NCI-H1930 (cell line): ENCODE results near the gene PRR15L.
"Not testable (repeated sequence)": the region's sequence is repeated elsewhere in the genome, so short reads cannot be mapped to it uniquely, and the experiment has no call there.

Experiments used
- DNase-seq, 2 experiments: peaks; one replicate each; lab custom pipeline; 2025; lab: John Stamatoyannopoulos, UW

Gene PRR15L, protein sequence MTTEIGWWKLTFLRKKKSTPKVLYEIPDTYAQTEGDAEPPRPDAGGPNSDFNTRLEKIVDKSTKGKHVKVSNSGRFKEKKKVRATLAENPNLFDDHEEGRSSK

DNA sequence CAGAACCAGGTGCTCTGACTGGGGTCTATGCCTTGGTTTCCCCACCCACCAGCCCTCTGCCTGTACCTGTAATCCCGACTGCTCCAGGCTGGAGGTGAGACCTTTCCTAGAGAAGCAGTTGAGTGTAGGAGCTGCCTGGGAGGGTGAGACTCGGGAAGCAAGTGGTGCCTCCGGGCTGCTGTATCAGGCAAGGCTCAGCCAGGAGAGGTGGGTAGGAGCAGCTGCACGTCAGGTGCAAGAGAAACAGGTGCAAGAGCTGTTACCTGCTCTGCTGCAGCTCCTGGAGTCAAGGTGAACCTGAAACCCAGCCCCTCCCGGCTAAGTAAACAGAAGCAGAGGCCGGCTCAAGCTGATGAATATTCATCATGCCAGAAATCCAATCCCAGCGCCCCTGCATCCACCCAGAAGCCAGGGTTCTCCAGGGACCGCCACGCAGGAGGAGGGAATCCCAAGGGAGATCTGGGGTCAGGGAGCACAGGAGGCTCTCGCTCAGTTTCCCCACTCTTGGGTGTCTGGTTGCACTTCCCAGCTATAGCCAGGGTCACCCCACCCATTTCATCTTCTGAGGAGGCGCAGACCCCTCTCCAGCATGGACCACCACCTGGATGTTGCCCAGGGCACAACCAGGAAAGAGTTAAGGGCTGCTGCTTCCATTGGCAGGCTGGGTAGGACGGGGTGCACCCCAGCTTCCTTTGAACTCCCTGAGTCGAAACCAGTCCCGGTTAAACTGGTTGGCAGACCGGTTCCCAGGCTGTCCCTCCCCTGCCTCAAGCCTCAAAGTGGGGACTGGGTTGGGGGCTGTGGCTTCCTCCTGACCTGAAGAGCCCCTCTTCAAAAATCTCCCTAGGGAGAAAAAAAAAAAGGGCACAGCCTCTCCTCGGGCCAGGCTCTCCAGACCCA is at the start of gene PRR15L:
Gene PRR15L, minus strand, starts transcription at position 293 of the 900 bp plus-strand sequence. CDS start 4,649 bp downstream, outside the sequence.
- DNase-seq, result no peak

DNA sequence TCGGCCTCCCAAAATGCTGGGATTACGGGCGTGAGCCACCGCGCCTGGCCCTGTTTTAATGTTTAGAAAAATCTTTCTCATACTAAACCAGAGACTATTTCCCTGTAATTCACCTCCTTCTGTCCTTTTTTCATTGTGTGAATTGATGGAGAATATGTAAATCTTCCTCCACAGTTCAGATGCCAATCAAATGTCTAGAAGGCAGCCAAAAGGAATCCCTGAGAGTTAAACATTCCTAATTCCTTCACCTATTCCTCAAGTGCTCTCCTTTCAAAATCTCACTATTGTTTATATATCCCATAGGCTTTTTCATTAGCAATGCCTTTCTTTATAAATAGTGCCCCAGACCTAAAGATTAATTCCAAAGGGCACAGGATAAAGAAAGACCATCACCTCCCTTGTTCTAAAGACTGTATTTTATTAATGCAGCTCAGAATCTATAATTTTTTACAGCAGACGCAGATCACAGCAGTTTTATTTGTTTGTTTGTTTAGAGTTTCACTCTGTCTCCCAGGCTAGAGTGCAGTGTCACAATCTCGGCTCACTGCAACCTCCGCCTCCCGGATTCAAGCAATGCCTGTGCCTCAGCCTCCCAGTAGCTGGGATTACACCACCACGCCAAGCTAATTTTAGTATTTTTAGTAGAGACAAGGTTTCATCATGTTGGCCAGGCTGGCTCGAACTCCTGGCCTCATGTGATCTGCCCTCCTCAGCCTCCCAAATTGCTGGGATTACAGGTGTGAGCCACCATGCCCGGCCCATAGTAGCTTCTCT is 49.4 kb upstream of the PRR15L start:
- no peak for DNase-seq

DNA sequence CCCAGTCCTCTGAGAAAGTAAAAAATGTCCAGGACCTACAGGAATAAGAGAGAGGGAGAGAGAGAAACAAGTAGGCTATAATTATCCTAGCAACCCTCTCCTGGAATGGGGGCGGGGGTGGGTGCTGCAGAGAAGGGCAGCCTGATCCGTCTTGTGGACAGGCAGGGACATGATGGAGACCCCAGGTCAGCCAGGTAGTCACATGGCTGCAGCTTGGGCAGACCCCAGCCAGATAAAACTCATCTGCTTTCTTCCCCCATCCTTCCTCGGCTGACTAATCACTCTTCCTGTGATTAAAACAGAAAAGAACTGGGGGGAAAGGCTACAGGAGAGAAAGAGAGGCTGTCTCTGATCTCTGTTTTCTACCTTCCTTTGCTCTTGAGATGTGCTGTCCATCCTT is 47.3 kb upstream of the PRR15L start:
- DNase-seq, result no peak

DNA sequence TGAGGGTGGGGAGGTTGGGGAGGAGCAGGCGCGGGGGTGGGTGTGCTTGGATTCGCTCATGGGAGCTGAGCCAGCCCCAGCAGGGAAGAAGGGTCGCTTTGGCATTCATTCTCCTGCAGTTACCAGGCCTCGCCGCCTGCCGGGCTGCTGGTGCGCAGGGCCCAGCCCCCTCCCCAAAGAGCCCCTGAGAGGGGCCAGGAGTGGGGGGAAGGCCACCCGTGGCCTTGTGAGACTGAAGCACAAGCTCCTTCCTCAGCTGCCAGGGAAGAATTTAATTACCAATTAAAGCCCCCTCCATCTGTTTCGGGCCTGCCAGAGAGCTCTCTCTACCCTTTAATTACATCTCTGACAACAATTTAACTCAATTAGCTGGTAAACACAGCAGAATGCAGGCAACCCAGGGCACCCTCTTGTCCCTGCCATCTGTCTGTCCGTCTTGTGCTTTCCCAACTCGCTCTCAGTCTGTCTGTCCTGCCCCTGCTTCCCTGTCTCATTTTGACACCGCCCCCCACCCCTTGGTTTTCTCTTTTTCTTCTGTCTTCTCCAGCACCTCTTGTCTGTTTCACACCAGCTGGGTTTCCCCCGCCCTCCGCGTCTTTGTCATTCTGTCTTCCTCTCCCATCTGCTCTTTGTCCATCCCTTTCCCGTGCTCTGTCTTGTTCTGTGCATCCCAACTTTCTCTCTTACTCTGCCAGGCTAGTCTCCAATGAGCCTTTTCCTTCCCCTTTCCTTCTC is 45.9 kb upstream of the PRR15L start:
- peak; percentile 71 to 73 for DNase-seq

DNA sequence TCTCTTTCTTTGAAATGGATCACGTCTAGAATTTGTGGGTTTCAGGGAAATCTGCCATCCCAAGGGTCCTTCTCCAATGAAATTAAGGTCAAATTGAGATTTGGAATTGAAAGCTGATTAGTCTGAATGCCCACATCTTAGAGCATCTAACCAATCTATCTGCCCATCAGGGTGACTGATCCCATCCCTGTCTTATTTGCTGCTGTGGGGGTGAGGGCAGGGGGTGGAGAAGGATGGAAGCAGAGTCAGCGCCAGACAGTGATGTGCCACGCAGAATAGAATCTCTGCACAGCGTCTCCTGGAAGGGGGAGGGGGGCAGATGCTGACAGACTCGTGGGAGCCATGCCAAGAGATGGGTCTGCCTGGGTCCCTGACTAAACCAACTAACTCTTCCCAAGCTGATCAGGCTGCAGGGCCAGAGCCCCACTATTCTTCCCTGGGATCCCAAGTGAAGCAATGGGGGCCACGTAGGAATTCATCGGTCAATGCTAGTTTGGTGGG is 45.3 kb upstream of the PRR15L start:
- peak; percentile 60 for DNase-seq

DNA sequence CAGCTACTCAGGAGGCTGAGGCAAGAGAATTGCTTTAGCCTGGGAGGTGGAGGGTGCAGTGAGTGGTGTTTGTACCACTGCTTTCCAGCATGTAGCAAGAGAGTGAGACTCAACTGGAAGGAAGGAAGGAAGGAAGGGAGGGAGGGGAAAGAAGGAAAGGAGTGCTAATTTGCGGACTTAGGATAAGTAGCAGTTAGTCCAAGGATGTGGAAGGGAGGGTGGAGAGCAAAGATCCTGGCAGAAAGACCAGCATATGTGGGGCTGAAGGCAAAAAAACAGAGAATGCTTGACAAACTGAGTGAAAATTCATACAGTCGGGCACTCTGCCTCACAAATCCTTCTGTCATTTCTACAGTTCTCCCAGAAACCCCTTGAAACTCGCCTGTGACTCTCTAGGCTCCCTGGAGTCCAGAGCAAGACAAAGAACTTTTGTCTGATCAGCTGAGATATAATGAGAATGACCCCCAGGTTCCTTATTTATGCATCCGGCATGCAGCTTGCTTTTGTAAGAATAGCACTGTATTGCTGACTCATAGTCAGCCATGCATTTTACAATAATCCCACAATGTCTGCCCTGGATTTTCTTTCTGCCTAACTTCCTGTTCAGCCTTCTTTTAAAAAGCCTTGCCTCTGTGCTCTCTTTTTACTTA is 44.7 kb upstream of the PRR15L start:
- DNase-seq, result no peak

DNA sequence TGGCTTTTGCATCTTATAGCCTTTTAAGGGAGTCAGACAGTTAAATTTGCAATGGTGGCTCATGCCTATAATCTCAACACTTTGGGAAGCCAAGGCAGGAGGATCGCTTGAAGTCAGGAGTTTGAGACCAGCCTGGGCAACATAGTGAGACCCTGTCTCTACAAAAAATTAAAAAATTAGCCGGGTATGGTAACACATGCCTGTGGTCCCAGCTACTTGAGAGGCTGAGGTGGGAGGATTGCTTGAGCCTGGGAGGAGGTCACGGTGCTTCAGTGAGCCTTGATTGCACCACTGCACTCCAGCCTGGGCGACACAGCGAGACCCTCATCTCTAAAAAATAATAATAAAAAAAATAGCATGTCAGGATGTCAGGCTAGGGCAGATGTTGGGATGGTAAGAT is 44.0 kb upstream of the PRR15L start:
- not testable (repeated sequence) for DNase-seq

DNA sequence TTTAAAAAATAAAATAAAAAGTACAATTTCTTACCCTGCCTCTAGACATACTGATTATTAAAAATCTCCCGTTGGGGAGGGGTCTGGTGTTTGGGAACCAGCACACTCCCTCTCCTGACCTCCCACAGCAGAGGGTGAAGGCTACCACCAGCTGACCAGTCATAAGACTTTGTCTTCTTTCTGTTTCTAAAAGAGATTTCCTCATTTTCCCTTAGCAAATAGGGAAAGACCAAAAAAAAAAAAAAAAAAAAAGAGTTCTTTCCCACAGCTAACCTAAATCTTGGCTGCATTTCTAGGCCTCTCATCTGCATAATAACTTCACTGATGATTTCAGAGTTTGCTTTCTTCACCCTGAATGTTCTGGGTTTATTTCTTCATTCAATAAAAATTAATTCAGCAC is 43.5 kb upstream of the PRR15L start:
- no peak for DNase-seq

DNA sequence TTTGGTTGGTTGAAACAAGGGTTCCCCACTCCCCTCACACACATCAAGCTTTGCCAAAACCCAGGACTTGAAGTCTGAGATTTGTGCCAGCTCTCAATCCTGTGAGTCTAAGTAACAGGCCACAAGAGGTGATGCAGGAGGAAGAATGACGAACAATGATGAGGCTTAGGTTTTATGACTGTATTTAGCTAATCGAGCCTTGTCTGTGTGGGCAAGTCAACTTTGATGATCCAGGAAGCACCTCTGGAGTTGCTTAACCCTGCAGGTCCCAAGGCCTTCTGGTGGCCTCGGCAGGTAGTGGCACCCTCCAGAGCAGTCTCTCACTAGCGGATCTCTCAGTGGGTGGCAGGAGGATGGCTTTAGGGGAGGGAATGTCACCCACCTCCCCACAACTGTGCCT is 41.9 kb upstream of the PRR15L start:
- DNase-seq, result no peak

DNA sequence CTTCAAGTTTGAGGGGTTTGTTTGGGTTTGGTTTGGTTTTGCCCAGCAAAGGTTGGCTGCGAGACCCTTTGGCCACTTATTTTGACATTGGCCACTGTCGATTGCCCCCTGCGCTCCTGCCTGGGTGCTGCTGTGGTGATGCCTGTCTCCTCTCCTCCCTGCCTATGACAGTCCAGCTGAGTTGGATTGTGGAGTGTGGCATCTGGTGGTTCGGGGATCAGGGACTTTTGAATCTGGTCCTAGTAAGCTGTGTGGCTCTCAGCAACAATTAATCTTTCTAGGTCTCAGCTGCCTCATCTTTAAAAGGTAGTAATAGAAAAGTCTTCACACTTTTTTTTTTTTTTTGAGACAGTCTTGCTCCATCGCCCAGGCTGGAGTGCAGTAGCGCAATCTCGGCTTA is 40.4 kb upstream of the PRR15L start:
- no peak for DNase-seq

DNA sequence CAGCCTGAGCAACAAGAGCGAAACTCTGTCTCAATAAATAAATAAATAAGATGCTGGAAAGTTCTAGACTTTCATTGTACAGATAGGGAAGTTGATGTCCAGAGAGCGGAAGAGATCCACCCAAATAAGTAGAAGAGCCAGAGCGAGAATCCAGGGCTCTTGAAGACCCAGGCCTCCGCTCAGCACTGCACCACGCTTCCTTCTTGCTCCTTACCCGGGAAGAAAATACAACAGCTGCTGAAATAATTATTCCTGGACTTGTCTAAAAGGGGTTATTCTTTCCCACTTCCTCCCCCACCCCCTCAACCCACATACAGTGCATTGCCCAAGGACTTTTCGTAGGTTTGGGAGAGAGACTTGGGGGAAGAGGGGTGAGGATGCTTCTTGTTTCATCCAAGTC is 39.9 kb upstream of the PRR15L start:
- no peak for DNase-seq

DNA sequence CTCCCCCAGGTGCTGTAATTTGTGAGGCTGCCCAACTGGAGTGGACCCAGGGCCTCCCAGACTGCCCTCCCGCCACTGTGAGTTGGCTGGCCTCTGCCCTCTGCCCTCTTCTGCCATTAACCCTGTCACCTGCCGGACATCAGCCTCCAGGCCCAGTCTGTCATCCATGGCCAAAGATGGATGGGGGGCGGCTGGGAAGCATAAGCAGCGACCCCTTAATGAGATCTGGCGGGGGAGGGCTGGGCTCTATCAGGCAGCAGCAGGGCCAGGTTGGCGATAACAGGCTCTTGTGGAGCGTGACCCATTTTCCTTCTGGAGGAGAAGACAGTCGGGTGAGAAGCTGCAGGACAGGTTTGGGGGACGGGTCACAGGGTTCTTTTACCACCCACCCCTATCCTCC is 38.5 kb upstream of the PRR15L start:
- DNase-seq, result no peak

DNA sequence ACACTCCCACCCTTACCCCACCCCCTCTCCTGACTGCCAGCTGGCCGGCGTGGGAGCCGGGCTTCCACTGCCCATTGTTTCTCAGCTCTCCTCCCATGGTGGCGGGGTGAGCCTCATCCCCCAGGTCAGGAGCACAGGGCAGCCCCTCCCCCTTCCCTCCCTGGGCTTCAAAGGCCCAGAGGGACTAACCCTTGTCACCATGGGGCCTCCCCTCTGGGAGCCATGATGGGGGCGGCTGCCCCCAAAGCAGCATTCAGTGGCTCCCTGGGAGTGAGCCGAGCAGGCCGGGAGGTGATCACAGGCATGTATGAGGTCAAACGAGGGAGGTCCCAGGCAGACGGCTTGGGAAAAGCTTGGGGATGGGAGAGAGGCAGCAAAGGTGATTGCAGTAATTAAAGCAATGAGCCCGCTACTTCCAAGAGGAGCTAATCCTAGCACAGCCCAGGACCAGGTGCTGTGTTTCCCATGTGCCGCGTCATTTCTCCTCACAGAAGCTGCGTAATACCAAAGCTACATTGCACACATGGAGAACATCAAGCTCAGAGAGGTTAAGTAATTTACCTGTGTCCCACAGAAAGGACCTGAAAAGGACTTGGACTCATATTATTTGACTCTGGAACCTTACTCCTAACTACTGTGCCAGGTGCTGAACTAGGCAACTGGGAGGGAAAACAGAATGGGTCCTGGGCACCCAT is 37.7 kb upstream of the PRR15L start:
- no peak for DNase-seq

DNA sequence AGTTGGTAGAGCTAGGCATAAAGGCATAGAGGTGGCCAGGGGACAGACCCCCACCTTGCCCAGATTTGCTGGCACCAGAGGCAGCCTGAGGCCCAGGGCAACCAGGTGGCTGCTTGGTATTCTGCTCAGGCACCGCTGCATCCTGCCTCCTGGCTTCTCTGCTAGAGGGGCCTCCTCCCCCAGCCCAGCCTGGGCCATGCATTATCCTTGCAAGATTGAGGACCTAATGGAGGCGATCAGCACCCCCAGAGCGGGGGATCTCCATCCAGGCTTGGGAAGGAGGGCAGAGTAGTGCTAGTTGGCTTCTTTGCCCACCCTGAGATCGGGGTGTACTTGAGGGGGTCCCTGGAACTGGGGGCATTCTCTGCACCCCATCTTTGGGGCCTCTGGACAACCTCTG is 37.0 kb upstream of the PRR15L start:
- DNase-seq, result no peak

DNA sequence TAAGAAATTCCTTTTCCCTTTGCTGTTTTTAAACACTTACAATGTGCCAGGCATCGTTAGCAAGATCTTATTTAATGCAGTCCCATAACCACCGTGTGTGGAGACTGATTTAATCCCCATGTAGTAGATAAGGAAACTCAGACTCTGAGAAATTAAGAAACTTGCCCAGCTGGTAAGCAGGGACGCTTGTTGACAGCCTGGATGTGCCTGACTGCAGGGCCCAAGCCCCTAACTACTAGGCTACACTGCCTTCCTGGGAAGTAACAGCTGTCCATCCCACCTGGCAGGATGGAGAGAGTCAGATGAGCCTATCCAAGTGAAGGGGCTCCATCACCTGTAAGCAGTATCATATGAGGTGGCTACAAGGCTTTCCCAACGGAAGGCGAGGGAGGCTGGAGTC is 36.3 kb upstream of the PRR15L start:
- DNase-seq, result no peak

DNA sequence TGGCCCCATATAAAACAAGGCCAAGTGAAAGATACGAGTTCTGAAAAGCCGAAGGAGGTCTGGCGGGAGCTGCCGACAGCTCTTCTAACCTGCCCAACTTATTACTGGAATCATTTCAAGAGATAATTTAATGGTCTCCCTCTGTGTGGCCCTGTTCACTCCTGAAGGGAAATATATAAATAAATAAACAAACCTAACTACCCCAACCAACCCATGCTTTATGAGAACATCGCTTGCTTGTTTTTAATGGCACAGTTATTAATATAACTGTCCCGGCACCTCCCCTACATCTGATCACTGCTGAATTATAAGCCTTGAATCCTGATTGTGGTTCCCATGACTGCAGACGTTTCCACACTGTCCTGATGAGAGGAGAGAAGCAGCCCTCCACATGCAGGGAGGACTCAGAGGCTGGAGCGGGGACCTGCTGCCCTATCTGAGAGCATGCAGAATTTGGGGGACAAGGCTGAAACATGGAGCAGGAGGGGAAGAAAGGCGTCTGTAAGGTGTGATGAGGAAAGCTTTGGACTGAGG is 35.4 kb upstream of the PRR15L start:
- no peak for DNase-seq

DNA sequence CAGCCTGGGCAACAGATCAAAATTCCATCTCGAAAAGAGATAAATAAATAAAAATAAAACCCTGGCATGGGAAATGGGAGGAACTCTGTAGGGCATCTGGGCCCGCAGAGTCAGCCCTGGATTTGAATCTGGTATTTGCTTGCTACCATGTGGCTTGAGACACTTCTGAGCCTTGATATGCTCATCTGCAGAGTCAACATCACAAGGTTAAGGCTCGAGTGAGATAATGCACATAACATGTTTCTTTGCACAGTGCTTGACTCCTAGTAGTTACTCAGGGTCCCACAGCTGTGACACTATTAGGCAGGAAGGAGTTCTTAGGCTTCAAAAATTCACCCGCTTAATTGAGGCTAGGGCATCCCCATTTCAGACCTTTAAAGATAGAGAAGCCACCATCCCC is 34.5 kb upstream of the PRR15L start:
- no peak for DNase-seq

DNA sequence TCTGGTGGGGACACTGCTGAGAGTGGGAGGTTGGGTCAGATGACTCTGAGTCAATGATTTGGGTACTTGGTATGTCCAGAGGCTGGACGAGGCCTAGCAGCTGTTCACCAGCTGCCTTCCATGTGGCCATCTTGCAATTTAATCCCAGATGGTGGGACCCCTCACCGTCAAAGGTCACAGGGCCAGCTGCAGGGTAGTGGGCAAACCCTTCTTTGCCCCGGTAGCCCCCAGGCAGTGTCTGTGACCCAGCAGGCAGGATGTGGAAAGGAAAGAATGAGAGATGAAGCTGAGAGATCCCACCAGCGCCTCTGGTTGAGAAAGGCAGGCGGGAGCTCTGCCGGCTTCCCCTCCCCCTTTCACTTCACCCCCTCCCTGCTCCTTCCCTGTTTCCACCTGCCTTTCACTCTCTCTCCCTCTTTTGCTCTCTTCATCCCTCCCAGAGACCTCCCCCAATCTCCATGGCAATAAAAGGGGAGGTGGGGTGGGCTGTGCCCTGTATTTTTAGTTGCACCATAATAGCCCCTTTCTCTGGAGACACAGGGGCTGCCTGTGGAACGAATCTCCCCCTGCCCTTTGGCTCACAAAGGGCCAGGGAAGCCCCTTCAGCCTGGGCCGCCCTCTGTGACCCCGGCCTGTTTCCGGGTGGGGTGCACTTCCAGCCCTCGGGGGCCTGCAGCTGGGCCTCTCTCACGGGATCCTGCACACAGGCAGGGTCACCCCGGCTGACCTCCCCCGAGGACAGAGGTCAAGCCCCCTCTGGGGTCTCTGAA is 33.5 kb upstream of the PRR15L start:
- no peak for DNase-seq

DNA sequence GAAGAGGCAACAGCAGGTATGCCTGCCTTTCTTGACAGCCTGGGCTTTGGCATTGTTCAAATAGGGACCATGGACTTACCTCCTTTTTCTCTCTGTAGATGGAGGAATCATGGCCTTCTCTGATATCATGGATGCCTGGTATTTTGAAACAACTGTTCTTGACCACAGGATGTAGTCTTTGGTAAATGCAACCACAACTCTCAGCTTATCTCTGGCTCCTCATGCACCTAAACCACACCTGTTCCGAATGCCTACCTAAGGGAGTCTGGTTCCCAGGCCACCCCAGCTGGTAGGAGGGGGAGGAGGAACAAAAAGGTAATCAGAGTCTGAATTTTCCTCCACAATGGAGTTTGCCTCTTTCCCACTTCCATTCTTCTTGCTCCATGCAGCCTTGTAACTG is 32.0 kb upstream of the PRR15L start:
- no peak for DNase-seq

DNA sequence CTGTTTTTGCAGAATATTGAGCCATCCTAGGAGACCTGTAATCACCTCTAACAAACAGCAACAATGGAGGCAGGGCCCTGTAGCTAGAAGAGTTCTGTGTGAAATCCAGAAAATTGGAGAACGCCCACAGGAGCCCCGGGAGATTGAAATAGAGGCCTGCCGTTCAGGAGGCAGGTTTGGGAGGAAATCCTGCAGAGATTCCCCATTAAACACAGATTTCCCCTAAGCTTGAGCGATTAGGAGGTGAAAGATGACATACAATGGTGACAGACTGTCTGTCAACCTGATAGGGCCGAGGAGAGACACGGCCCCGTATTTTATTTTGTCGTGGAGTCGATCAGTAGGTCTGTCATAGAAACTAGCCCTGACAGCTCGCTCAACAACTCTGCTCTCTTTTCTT is 31.5 kb upstream of the PRR15L start:
- no peak for DNase-seq
